ENCODE results near the gene SUMO1. TPM values are rescaled to one million over a fixed set of nuclear protein-coding genes. Genes with fewer than 3 reads are reported as not detected.

SUMO1 gene
- total and polyA plus RNA-seq, 2 donors (not counting 1 experiment from before 2014, with no cell fraction given) = 15.6 to 60.0 TPM

DNA sequence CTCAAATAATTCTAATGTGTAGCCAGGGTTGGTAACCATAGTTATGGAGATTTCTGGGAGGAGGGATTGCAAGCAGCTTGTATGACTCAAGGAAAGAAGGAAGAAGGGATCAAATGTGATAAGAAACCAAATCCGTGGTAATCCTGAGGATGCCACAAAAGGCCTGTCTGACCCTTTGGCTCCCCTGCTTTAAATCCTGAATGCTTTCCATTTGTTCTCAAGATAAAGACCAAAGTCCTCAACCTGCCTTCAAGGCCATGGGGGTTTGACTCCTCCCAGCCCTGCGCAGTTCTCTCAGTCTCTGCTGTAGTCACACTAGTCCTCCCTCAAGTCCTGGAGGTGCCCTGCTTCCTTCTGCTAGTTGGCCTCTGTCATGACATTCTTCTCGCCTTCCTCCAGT lies 74.0 kb downstream of the SUMO1 start:
- Histone ChIP-seq H3K9ac (ENCODE audit: low read length) (no peak overlapping the region), H3K9me3 (ENCODE audit: control extremely low read depth in 1 of 3, control insufficient read depth in 2 of 3, insufficient read depth in 1 of 3, low read length in 2 of 3) (no peaks in the 10 kb centered on the region), H3K4me2 (replicated peaks; ENCODE audit: low read depth, low read length, poor library complexity, severe bottlenecking) (no peak overlapping the region), H3K27me3 (replicated peaks in 1 of 4; ENCODE audit: control extremely low read depth in 1 of 4, control insufficient read depth in 3 of 4, insufficient read depth in 4 of 4, low read length in 3 of 4) (no peaks in the 10 kb centered on the region), H3K79me2 (ENCODE audit: control insufficient read depth, insufficient read depth, low read length) (no peaks in the 10 kb centered on the region), H3K4me1 (ENCODE audit: control insufficient read depth in 2 of 2, insufficient read depth in 2 of 2, low read length in 2 of 2) (no peaks in the 10 kb centered on the region), H3K27ac (ENCODE audit: low read length in 2 of 2) (no peak overlapping the region), H3K36me3 (replicated peaks in 1 of 2; ENCODE audit: control extremely low read depth in 1 of 2, control insufficient read depth in 1 of 2, extremely low read depth in 1 of 2, insufficient read depth in 2 of 2, low read length in 1 of 2) (no peaks in the 10 kb centered on the region), H4K20me1 (ENCODE audit: control insufficient read depth, insufficient read depth, low read length, poor library complexity, severe bottlenecking) (no peaks in the 10 kb centered on the region), H3K4me3 (ENCODE audit: control extremely low read depth in 1 of 5, extremely low read depth in 1 of 5, insufficient read depth in 1 of 5, low read depth in 2 of 5, low read length in 4 of 5) (no peak overlapping the region), H2AFZ (ENCODE audit: insufficient read depth, low read depth, low read length, poor library complexity, severe bottlenecking) (no peak overlapping the region)
- H3K27ac Mint-ChIP-seq = no peak overlapping the region
- POLR2A ChIA-PET = no interaction called here
- H3K4me1 Mint-ChIP-seq = peaks cover 3% of the 10 kb centered on the region
- intact Hi-C loops (cut with micrococcal nuclease) = no loop called here
- ATAC-seq (ENCODE audit: low read depth) = no peak
- no peak overlapping the region for H3K4me3 Mint-ChIP-seq
- CTCF ChIA-PET = interaction anchor here (2.5 kb wide), 1 partner anchor 14 kb away, joined by 8 read pairs; no protein-coding TSS in a partner anchor
- WGBS (ENCODE audit: insufficient coverage) = 86% methylated on average over 3 of the region's 3 CpGs
- no peak for TF ChIP-seq EZH2 (IDR thresholded peaks at IDR 0.05; ENCODE audit: borderline replicate concordance, insufficient read depth, low read depth, low read length, poor library complexity, severe bottlenecking)
- no peak for DNase-seq
- H3K9me3 Mint-ChIP-seq (ENCODE audit: insufficient read depth) = no peaks in the 10 kb centered on the region
- H3K27me3 Mint-ChIP-seq = no peaks in the 10 kb centered on the region

DNA sequence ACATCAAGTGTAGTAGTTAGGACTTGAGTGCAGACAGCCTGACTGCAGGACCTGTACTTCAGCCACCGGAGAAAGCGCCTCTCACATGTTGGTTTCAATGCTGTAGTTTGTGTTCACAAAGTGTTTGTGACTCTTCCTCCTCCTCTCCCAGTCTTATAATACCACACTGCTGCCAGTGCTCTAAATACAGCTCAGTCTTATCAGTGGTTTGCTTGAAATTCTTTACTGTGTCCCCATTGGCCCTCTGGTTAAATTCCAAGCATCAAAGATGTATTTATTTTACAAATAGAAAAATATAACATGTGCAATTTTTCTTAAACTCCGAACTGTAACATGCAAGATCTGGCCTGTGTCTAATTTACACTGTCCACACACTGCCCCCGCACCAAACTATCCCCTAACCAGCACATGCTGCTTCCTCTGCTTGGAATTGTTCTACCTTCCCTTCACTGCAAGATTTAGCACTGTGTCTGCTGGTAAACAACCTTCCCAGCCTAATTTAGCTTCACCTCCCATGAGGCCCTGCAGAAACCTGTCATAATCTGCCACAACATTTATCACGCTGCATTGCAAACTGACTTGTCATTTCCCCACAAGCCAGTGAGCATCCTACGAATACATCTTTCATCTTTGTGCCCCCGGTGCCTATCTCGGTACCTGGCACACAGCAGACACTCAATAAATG lies 77.1 kb downstream of the SUMO1 start:
- peaks cover 3% of the 10 kb centered on the region for H3K4me1 Mint-ChIP-seq
- no peak overlapping the region for H3K4me2 ChIP-seq (replicated peaks; ENCODE audit: low read depth, low read length, poor library complexity, severe bottlenecking)
- ATAC-seq (ENCODE audit: low read depth) (no peak), DNase-seq (no peak)
- no peak overlapping the region for H3K27ac ChIP-seq (ENCODE audit: low read length in 2 of 2)
- H4K20me1 ChIP-seq (ENCODE audit: control insufficient read depth, insufficient read depth, low read length, poor library complexity, severe bottlenecking) = no peaks in the 10 kb centered on the region
- H3K27me3 Mint-ChIP-seq = peaks cover 10% of the 10 kb centered on the region
- no peak overlapping the region for H3K4me3 Mint-ChIP-seq
- no peaks in the 10 kb centered on the region for H3K36me3 ChIP-seq (replicated peaks in 1 of 2; ENCODE audit: control extremely low read depth in 1 of 2, control insufficient read depth in 1 of 2, extremely low read depth in 1 of 2, insufficient read depth in 2 of 2, low read length in 1 of 2)
- H2AFZ ChIP-seq (ENCODE audit: insufficient read depth, low read depth, low read length, poor library complexity, severe bottlenecking) = peak overlapping the region; percentile 37
- H3K27ac Mint-ChIP-seq = no peak overlapping the region
- no peak overlapping the region for H3K4me3 ChIP-seq (ENCODE audit: control extremely low read depth in 1 of 5, extremely low read depth in 1 of 5, insufficient read depth in 1 of 5, low read depth in 2 of 5, low read length in 4 of 5)
- H3K4me1 ChIP-seq (ENCODE audit: control insufficient read depth in 2 of 2, insufficient read depth in 2 of 2, low read length in 2 of 2) = no peaks in the 10 kb centered on the region
- H3K9me3 Mint-ChIP-seq (ENCODE audit: insufficient read depth) = no peaks in the 10 kb centered on the region
- no peaks in the 10 kb centered on the region for H3K79me2 ChIP-seq (ENCODE audit: control insufficient read depth, insufficient read depth, low read length)
- intact Hi-C loops (cut with micrococcal nuclease) = no loop called here
- CTCF ChIA-PET = interaction anchor here (1.2 kb wide), 1 partner anchor 301 kb away, joined by 4 read pairs; no protein-coding TSS in a partner anchor
- H3K27me3 ChIP-seq (replicated peaks in 1 of 4; ENCODE audit: control extremely low read depth in 1 of 4, control insufficient read depth in 3 of 4, insufficient read depth in 4 of 4, low read length in 3 of 4) = no peaks in the 10 kb centered on the region
- H3K9ac ChIP-seq (ENCODE audit: low read length) = no peak overlapping the region
- TF ChIP-seq EZH2 (IDR thresholded peaks at IDR 0.05; ENCODE audit: borderline replicate concordance, insufficient read depth, low read depth, low read length, poor library complexity, severe bottlenecking) = no peak
- TF ChIP-seq, protein P1, sequence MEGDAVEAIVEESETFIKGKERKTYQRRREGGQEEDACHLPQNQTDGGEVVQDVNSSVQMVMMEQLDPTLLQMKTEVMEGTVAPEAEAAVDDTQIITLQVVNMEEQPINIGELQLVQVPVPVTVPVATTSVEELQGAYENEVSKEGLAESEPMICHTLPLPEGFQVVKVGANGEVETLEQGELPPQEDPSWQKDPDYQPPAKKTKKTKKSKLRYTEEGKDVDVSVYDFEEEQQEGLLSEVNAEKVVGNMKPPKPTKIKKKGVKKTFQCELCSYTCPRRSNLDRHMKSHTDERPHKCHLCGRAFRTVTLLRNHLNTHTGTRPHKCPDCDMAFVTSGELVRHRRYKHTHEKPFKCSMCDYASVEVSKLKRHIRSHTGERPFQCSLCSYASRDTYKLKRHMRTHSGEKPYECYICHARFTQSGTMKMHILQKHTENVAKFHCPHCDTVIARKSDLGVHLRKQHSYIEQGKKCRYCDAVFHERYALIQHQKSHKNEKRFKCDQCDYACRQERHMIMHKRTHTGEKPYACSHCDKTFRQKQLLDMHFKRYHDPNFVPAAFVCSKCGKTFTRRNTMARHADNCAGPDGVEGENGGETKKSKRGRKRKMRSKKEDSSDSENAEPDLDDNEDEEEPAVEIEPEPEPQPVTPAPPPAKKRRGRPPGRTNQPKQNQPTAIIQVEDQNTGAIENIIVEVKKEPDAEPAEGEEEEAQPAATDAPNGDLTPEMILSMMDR (IDR thresholded peaks at IDR 0.05) = no peak
- POLR2A ChIA-PET = no interaction called here
- H3K9me3 ChIP-seq (ENCODE audit: control extremely low read depth in 1 of 3, control insufficient read depth in 2 of 3, insufficient read depth in 1 of 3, low read length in 2 of 3) = no peaks in the 10 kb centered on the region
- WGBS (ENCODE audit: insufficient coverage) = 20% methylated on average over 6 of the region's 8 CpGs

All from B cell (primary cell).